KG1 (cell line): Measurements from ENCODE around the gene MSX2.

ENCODE experiments used
- DNase-seq: peaks from one replicate; lab custom pipeline; 2025; lab: John Stamatoyannopoulos, UW

The MSX2 gene

DNA sequence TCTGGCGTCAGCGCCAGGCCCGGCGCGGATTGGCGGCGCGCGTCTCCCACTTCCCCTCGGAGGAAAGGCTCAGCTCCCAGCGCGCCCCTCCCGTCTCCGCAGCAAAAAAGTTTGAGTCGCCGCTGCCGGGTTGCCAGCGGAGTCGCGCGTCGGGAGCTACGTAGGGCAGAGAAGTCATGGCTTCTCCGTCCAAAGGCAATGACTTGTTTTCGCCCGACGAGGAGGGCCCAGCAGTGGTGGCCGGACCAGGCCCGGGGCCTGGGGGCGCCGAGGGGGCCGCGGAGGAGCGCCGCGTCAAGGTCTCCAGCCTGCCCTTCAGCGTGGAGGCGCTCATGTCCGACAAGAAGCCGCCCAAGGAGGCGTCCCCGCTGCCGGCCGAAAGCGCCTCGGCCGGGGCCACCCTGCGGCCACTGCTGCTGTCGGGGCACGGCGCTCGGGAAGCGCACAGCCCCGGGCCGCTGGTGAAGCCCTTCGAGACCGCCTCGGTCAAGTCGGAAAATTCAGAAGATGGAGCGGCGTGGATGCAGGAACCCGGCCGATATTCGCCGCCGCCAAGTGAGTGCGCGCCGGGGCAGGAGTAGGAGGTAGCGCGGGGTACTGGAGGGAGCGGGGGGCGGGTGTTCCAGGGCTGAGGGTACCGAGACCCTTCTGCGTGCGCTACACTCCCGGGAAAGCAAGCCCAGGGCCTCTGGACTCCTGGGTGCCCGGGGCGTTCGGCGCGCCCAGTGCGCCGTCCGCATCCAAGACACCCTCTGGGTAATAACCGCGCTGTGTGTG, at the start of gene MSX2:
Gene MSX2 (plus strand): TSS at position 99 of the 777 bp plus-strand sequence. CDS start 78 bp downstream, at position 177.
- DNase-seq: no peak

DNA sequence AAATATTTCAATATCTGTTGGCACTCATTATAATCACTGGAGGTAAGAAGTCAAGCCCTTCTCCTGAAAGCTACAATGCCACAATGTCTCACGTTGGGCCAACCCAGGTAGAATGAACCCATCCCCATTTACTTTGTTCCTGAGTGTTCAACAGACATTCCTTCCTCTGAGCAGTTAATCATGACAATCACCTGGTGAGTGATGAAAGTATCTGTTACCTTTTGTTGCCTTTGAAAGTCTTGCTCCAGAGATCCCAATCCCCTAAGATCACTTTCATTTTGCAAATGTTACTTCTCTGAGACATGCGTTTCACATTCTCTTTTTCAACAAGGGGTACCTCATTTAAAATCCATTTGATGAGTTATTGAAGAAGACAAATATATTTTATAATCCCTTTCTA, 49.3 kb upstream of the MSX2 start:
- DNase-seq: no peak

- DNase-seq: no peak
Measured at GRCh38 chr5:174675916-174676315, 48.5 kb upstream of the MSX2 start.

DNA sequence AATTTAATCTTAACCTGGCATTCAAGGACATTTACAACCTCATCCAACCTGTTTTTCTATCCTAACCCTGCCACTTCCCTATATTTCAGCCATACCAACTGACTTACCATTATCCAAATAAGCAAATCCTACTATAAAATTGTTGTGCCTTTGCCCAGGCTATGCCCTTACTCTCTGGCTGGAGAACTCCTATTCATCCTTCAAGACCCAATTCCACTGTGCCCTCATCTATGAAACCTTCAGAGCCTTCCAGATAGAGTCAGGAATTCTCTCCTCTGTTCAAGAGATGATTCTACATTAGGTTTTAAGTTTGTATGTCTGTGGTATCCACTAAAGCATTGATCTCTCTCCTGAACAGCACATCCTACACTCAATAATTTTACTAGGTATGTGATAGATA, 46.3 kb upstream of the MSX2 start:
- DNase-seq: no peak

DNA sequence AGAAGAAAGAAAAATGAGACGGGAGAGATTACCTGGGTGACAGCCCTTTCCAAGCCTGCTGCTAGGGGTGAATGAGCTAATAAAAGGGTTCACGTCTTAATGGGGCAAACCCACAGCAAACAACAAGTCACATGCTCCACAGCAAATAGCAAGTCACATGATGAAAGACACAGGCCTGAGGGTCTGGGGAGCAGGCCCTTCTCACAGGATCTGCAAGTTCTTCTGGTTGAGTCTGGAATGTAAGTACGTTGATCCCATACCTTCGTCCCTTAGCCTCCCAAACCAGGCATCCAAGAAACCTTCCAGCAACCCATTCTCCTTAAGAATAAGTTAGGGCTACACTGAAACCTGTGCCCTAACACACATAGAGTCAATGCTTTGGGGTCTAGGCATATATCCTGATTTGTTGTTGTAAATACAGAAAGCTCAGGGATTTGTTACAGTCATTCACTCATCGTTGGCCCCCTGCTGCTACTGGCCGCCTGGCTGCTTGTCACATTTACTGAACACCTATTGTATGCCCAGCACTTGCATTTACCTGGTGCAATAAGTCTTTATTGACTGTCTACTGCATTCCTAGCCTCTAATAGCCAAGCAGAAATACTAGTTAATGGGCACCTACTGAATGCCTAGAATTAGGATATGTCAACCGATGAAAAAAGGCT, 43.3 kb upstream of the MSX2 start:
- DNase-seq: no peak

DNA sequence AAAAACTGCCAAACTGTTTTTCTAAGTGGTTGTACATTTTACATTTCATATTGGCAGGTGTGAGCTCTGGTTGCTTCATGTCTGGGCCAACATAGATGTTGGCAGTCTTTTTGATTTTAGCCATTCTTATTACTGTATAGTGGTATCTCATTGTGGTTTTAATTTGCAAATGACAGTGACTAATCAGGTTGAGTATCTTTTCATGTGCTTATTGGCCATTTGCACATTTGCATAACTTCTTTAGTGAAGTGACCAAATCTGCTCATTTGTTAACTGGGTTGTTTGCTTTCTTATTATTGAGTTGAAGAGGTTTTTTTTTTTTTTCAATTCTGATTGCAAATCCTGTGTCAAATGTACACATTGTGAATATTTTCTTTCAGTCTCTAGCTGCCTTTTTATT, 36.9 kb upstream of the MSX2 start:
- no peak for DNase-seq

- DNase-seq: no peak
Measured at GRCh38 chr5:174688441-174689354, 35.7 kb upstream of the MSX2 start.

DNA sequence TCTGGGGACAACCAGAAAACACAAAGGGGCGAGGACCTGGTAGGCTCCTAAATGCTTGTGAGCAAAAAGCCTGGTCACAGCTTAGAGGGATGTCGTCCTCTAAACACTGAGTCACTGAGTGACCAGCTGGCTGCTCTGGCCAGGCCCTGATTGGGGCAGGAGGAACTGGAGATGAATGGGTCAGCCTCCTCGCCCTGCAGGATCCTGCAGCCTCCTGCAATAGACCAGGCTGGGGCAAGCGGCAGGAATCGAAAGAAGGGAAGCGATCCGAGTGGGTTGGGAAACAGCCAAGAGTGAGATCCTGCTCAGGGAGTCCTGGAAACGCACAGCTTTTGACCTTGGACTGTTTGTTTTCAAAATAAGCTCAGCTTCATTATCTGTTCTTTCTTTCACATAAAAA, 34.1 kb upstream of the MSX2 start:
- DNase-seq: no peak

DNA sequence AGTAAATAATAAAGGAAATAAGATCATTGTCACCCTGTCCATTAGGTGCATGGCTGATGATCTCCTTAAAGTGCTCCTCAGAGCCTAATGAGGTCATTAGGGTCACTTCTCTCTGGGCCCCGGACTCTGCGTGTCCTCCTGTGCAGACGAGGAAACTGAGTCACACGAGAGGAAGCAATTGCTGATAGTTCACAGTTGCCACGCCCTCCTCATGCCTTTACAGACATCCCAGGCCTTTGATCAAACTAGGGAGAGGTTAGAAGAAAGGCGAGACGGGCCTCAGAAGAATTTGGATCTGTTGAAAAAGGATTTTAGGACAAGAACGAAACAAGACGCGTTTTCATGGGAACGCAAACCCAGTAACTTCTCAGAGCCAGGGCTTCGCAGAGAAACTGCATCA, 32.0 kb upstream of the MSX2 start:
- DNase-seq: no peak

DNA sequence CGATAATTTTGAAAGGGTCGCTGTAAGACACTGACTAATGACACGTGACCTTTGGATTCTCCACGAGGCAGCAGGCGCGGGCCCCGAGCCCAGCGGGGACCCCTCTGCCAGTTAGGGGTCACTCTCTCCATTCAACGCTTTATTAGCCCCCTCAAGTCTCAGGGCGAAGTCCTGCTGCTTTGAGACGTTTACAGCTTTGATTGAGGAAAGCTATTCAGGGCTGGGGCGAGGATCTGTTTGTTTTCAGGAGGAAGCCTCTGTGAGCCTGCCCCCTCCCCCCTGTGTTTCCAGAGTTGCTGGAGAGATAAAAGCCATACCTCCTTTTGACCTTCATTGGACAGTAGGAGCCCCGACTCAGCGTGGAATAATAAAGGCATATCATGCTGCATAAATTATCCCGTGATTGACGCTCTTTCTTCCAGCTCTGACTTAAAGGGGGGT, 31.4 kb upstream of the MSX2 start:
- DNase-seq: no peak

DNA sequence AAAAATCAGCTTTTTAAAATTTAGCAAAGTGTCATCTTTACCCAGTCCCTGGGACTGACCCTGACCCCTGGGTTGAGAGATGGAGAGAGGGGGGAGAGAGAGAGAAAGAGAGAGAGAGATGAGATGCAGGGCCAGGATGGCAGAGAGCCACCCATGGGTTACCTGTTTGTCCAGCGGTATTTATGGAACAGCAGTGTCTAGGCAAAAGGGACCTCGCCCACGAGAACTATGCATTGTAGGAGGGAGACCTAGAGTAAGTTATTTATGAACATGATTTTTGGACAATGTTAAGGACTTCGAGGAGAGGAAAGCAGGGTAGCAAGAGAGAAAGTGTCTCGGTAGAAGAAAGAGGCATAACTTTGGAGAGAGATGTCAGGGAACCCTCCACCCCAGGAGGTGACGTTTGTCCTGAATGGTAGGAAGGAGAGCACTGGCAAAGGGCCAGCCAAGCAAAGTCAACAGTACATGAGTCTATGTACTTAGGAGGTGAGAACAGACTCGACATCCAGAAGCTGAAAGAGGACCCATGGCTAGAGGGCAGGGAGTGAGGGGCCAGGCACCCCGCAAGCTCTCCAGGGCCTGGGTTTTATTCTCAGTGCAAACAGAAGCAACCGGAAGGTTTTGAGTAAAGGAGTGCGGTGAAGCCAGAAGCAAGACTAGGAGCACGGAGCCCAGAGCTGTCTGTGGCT, 30.5 kb upstream of the MSX2 start:
- DNase-seq: no peak

- DNase-seq: no peak
Measured at GRCh38 chr5:174694611-174695010, 29.8 kb upstream of the MSX2 start.

- no peak for DNase-seq
Measured at GRCh38 chr5:174698156-174698555, 26.2 kb upstream of the MSX2 start.

- DNase-seq: no peak
Measured at GRCh38 chr5:174699131-174699530, 25.3 kb upstream of the MSX2 start.

- DNase-seq: no peak
Measured at GRCh38 chr5:174706997-174707572, 17.3 kb upstream of the MSX2 start.

- DNase-seq: no peak
Measured at GRCh38 chr5:174707671-174708070, 16.7 kb upstream of the MSX2 start.

GRCh38 chr5:174708476-174709207, 15.7 kb upstream of the MSX2 start:
- no peak for DNase-seq

- no peak for DNase-seq
Measured at GRCh38 chr5:174714751-174715150, 9.6 kb upstream of the MSX2 start.

DNA sequence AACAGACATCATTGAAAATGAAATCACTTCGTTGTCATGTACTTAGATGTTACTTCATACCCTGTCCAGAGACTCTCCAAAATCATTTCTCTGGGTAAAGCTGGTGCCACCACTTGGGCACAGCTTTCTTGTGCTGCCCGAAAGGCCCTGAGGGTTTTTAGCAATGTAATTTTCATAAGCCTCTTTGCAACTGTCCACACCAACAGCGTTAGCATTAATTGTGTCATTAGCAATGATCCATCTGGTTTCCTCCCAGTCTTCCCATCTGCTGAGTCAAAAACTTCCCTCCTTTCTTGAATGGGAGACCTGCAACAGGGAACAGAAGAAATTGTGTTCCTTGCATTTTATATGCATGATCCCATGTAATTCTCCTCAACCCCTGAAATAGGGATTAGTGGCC, 8.6 kb upstream of the MSX2 start:
- DNase-seq: no peak

- DNase-seq: no peak
Measured at GRCh38 chr5:174717826-174718455, 6.4 kb upstream of the MSX2 start.
